Esophagus (tissue), 2 donors: ENCODE results near the gene ISLR2. TPM values are rescaled to one million over a fixed set of nuclear protein-coding genes. Genes with fewer than 3 reads are reported as not detected.
A peak's percentile ranks its signal among the peaks of the same experiment; 100 is the strongest.

Experiments
- H3K27ac ChIP-seq, 2 donors: one replicate each; pipeline ENCODE4 v1.5.1; 2013; ENCODE audit warnings: low read depth in 2 of 2, mild to moderate bottlenecking in 2 of 2, inconsistent platforms in 1 of 2, low read length in 1 of 2, moderate library complexity in 1 of 2
- H3K27me3 ChIP-seq, 2 donors: one replicate each; pipeline ENCODE4 v1.6.1; 2013; ENCODE audit warnings: low read length in 2 of 2, control low read depth in 1 of 2, mild to moderate bottlenecking in 1 of 2; ENCODE audit not compliant: insufficient read depth in 2 of 2, control insufficient read depth in 1 of 2
- H3K36me3 ChIP-seq, 2 donors: one replicate each; pipeline ENCODE4 v1.6.1; 2013; ENCODE audit warnings: low read length in 1 of 2; ENCODE audit not compliant: control insufficient read depth in 2 of 2, insufficient read depth in 2 of 2
- H3K4me1 ChIP-seq, 2 donors: one replicate each; pipeline ENCODE4 v1.6.1; 2013; ENCODE audit warnings: low read length in 1 of 2; ENCODE audit not compliant: control insufficient read depth in 2 of 2, insufficient read depth in 2 of 2
- H3K4me3 ChIP-seq, 2 donors: one replicate each; pipeline ENCODE4 v1.5.1; 2013; ENCODE audit warnings: low read length in 2 of 2, mild to moderate bottlenecking in 2 of 2, low read depth in 1 of 2, moderate library complexity in 1 of 2
- H3K9me3 ChIP-seq, 2 donors: one replicate each; pipeline ENCODE4 v1.6.1; 2013; ENCODE audit warnings: mild to moderate bottlenecking in 2 of 2, low read depth in 1 of 2, low read length in 1 of 2, moderate library complexity in 1 of 2; ENCODE audit not compliant: control insufficient read depth in 2 of 2, insufficient read depth in 1 of 2
- WGBS, 2 donors: extraction: QIAGEN DNeasy Blood & Tissue Kit; methylation state at CpG; one replicate each; pipeline ENCODE4 v1.1.7; 2013; 5-methylcytosine and 5-hydroxymethylcytosine counted together
- polyA plus RNA-seq, 2 donors: library from polyadenylated mRNA; stranded (reverse); fragments of 200-250 nt; gene quantifications; one replicate each; pipeline ENCODE4 v1.2.3, GENCODE V29; 2013
- donor health status: healthy with polysubstance abuse.
- donor health status: Bipolar disorder and iron deficiency.

Gene ISLR2
- polyA plus RNA-seq, 2 donors = 0.10 to 0.12 TPM

- Histone ChIP-seq H3K36me3 (no peaks in the 10 kb centered on the region), H3K27ac (no peak overlapping the region), H3K27me3 (peaks cover 10 to 34% of the 10 kb centered on the region in 2 donors), H3K4me3 (peak overlapping the region; percentile 25 to 27), H3K4me1 (peaks cover 3 to 9% of the 10 kb centered on the region in 2 donors), H3K9me3 (peaks cover 0 to 7% of the 10 kb centered on the region in 2 donors)
- 7 to 8% methylated on average over 53 of the region's 53 CpGs for WGBS, 2 donors
Observed at GRCh38 chr15:74127954-74128784, 2.2 kb upstream of the ISLR2 start.

GRCh38 chr15:74128785-74129585 is 1.4 kb upstream of the ISLR2 start:
- Histone ChIP-seq H3K36me3 (no peaks in the 10 kb centered on the region), H3K9me3 (peaks cover 0 to 10% of the 10 kb centered on the region in 2 donors), H3K27ac (no peak overlapping the region), H3K4me3 (no peak overlapping the region), H3K4me1 (peaks cover 3 to 9% of the 10 kb centered on the region in 2 donors), H3K27me3 (peaks cover 10 to 40% of the 10 kb centered on the region in 2 donors)
- 11 to 12% methylated on average over 43 of the region's 43 CpGs for WGBS, 2 donors

GRCh38 chr15:74129586-74130154 is 716 bp upstream of the ISLR2 start:
- WGBS, 2 donors = 3 to 7% methylated on average over 34 to 40 of the region's 40 CpGs
- Histone ChIP-seq H3K4me1 (peaks cover 3 to 9% of the 10 kb centered on the region in 2 donors), H3K9me3 (peaks cover 0 to 10% of the 10 kb centered on the region in 2 donors), H3K4me3 (no peak overlapping the region), H3K27ac (no peak overlapping the region), H3K27me3 (peaks cover 13 to 42% of the 10 kb centered on the region in 2 donors), H3K36me3 (no peaks in the 10 kb centered on the region)

- whole genome bisulfite sequencing, 2 donors = 17 to 21% methylated on average over 28 of the region's 28 CpGs
- Histone ChIP-seq H3K27me3 (peaks cover 13 to 42% of the 10 kb centered on the region in 2 donors), H3K4me3 (no peak overlapping the region), H3K4me1 (peaks cover 3 to 10% of the 10 kb centered on the region in 2 donors), H3K9me3 (peaks cover 0 to 10% of the 10 kb centered on the region in 2 donors), H3K36me3 (no peaks in the 10 kb centered on the region), H3K27ac (no peak overlapping the region)
Observed at GRCh38 chr15:74130849-74131627, 652 bp downstream of the ISLR2 start.

- Histone ChIP-seq H3K9me3 (peaks cover 0 to 10% of the 10 kb centered on the region in 2 donors), H3K4me1 (peaks cover 3 to 12% of the 10 kb centered on the region in 2 donors), H3K27ac (no peak overlapping the region), H3K36me3 (no peaks in the 10 kb centered on the region), H3K27me3 (peaks cover 13 to 42% of the 10 kb centered on the region in 2 donors), H3K4me3 (no peak overlapping the region)
- 25 to 26% methylated on average over 20 of the region's 20 CpGs for WGBS, 2 donors
Observed at GRCh38 chr15:74131628-74132413, 1.4 kb downstream of the ISLR2 start.

- H3K4me3 ChIP-seq = no peak overlapping the region
- H3K4me1 ChIP-seq = peaks cover 3 to 6% of the 10 kb centered on the region in 2 donors
- H3K9me3 ChIP-seq = peaks cover 0 to 10% of the 10 kb centered on the region in 2 donors
- H3K36me3 ChIP-seq = no peaks in the 10 kb centered on the region
- H3K27ac ChIP-seq = no peak overlapping the region
- WGBS, 2 donors = 23 to 24% methylated on average over 89 to 90 of the region's 90 CpGs
- H3K27me3 ChIP-seq = peaks cover 19 to 42% of the 10 kb centered on the region in 2 donors
Observed at GRCh38 chr15:74132681-74133651, 2.6 kb downstream of the ISLR2 start.

GRCh38 chr15:74133694-74134386 is 3.5 kb downstream of the ISLR2 start:
- Histone ChIP-seq H3K4me3 (no peak overlapping the region), H3K36me3 (no peaks in the 10 kb centered on the region)

More at GRCh38 chr15:74133694-74134386, 3.5 kb downstream of the ISLR2 start:
- H3K9me3 ChIP-seq = peaks cover 0 to 10% of the 10 kb centered on the region in 2 donors
- 21 to 27% methylated on average over 64 to 71 of the region's 71 CpGs for WGBS, 2 donors
- H3K27ac ChIP-seq = no peak overlapping the region
- H3K27me3 ChIP-seq = peaks cover 19 to 46% of the 10 kb centered on the region in 2 donors
- H3K4me1 ChIP-seq = peaks cover 3 to 6% of the 10 kb centered on the region in 2 donors
